Measurements from ENCODE around the gene NXN.

DNA sequence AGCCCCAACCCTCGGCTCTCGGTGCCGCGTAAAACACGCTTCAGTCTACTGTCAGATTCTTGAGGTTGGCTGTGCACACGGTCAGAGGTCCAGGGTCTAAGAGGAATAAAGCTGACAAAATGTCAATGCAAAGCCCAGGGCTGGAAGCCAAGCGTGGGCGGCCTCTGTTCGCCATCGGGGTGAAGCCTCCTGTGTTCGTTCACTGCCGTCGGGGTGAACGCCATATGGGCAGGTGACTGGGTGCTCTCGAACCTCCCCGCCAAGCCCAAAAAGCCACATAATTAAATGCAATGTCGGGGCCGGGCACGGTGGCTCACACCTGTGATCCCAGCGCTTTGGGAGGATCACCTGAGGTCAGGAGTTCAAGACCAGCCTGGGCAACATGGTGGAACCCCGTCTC lies 152.8 kb downstream of the NXN start:
- TF ChIP-seq CTCF (IDR thresholded peaks at IDR 0.05) (no peak), POLR2A (IDR thresholded peaks at IDR 0.05) (no peak)
